ENCODE measurements around the gene DOHH. TPM values are rescaled to one million over a fixed set of nuclear protein-coding genes. Genes with fewer than 3 reads are reported as not detected.

Gene DOHH
- total RNA-seq, 1 donor from 2014 or later, result 13.6 TPM

GRCh38 chr19:3459965-3460582 lies 40.4 kb downstream of the DOHH start:
- Mint-ChIP-seq H3K27ac (no peak overlapping the region), H3K36me3 (ENCODE audit: low read depth) (peaks cover 8% of the 10 kb centered on the region), H3K9me3 (no peaks in the 10 kb centered on the region), H3K4me1 (peaks cover 4% of the 10 kb centered on the region), H3K27me3 (no peaks in the 10 kb centered on the region), H3K4me3 (no peak overlapping the region)
- DNase-seq (no peak), ATAC-seq (ENCODE audit: low read depth) (no peak)
- intact Hi-C loops (cut with micrococcal nuclease), result no loop called here
- ChIA-PET CTCF (no interaction called here), POLR2A (no interaction called here)
- TF ChIP-seq CTCF (IDR thresholded peaks at IDR 0.05), result no peak

- no peak overlapping the region for H3K27ac Mint-ChIP-seq
- no peak overlapping the region for H3K4me3 Mint-ChIP-seq
- ChIA-PET CTCF (no interaction called here), POLR2A (no interaction called here)
- no peak for DNase-seq
- no peaks in the 10 kb centered on the region for H3K27me3 Mint-ChIP-seq
- no peak for ATAC-seq (ENCODE audit: low read depth)
- peaks cover 4% of the 10 kb centered on the region for H3K4me1 Mint-ChIP-seq
- intact Hi-C loops (cut with micrococcal nuclease), result no loop called here
- H3K36me3 Mint-ChIP-seq (ENCODE audit: low read depth), result peaks cover 10% of the 10 kb centered on the region
- H3K9me3 Mint-ChIP-seq, result no peaks in the 10 kb centered on the region
- TF ChIP-seq CTCF (IDR thresholded peaks at IDR 0.05), result no peak
Measured at GRCh38 chr19:3459089-3459881, 41.2 kb downstream of the DOHH start.

- intact Hi-C loops (cut with micrococcal nuclease), result no loop called here
- Mint-ChIP-seq H3K4me1 (peaks cover 4% of the 10 kb centered on the region), H3K4me3 (no peak overlapping the region), H3K27ac (no peak overlapping the region), H3K27me3 (no peaks in the 10 kb centered on the region), H3K36me3 (ENCODE audit: low read depth) (peaks cover 12% of the 10 kb centered on the region), H3K9me3 (no peaks in the 10 kb centered on the region)
- no peak for ATAC-seq (ENCODE audit: low read depth)
- DNase-seq, result no peak
- TF ChIP-seq CTCF (IDR thresholded peaks at IDR 0.05), result no peak
- ChIA-PET POLR2A (no interaction called here), CTCF (no interaction called here)
Measured at GRCh38 chr19:3458229-3459088, 42.0 kb downstream of the DOHH start.

GRCh38 chr19:3457528-3458228 lies 42.8 kb downstream of the DOHH start:
- intact Hi-C loops (cut with micrococcal nuclease), result no loop called here
- Mint-ChIP-seq H3K36me3 (ENCODE audit: low read depth) (peaks cover 16% of the 10 kb centered on the region), H3K27ac (no peak overlapping the region), H3K9me3 (no peaks in the 10 kb centered on the region), H3K4me3 (no peak overlapping the region), H3K27me3 (no peaks in the 10 kb centered on the region), H3K4me1 (peaks cover 4% of the 10 kb centered on the region)
- no peak for TF ChIP-seq CTCF (IDR thresholded peaks at IDR 0.05)
- ATAC-seq (ENCODE audit: low read depth) (no peak), DNase-seq (no peak)
- ChIA-PET CTCF (no interaction called here), POLR2A (no interaction called here)
